ENCODE measurements around the gene FIZ1.

FIZ1 gene

GRCh38 chr19:55603581-55604292 is 4.4 kb upstream of the FIZ1 start:
- ChIA-PET CTCF (interaction anchor here (1.0 kb wide), 1 partner anchor 100 kb away, joined by 5 read pairs; no protein-coding TSS in a partner anchor), POLR2A (ENCODE audit: low non-redundant PET) (no interaction called here)
- no peak for DNase-seq (ENCODE audit: low spot score)
- peak overlapping the region; percentile 98 for H3K27ac ChIP-seq
- no peak for TF ChIP-seq CTCF (conservative IDR thresholded peaks at IDR 0.05; ENCODE audit: low read depth)

- DNase-seq (ENCODE audit: low spot score): no peak
- POLR2A ChIA-PET (ENCODE audit: low non-redundant PET): no interaction called here
- CTCF ChIA-PET: no interaction called here
- peak overlapping the region; percentile 98 for H3K27ac ChIP-seq
- TF ChIP-seq CTCF (conservative IDR thresholded peaks at IDR 0.05; ENCODE audit: low read depth): no peak
Observed at GRCh38 chr19:55603115-55603514, 3.8 kb upstream of the FIZ1 start.

DNA sequence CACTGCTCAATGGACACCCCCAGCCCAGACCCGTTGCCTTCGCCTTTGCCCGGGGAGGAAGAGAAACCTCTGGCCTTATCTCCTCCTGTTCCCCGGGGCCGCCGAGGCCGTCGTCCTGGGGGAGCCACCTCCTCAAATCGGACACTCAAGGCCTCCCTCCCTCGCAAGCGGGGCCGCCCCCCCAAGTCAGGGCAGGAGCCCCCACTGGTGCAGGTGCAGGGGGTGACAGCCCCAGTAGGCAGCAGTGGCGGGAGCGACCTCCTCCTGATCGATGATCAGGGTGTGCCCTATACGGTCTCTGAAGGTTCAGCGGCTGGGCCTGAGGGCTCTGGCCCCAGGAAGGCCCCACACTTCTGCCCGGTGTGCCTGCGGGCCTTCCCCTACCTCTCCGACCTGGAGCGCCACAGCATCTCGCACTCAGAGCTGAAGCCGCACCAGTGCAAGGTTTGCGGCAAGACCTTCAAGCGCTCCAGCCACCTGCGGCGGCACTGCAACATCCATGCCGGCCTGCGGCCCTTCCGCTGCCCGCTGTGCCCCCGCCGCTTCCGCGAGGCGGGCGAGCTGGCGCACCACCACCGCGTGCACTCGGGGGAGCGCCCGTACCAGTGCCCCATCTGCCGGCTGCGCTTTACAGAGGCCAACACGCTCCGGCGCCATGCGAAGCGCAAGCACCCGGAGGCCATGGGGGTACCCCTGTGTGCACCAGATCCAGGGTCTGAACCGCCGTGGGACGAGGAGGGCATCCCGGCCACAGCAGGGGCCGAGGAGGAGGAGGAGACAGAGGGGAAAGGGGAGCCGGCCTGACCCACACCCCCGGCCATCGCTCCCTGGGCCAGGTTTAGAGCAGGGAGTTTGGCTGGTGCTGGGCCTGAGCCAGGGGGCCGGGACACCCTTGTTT is 3.0 kb upstream of the FIZ1 start:
- ChIA-PET CTCF (no interaction called here), POLR2A (ENCODE audit: low non-redundant PET) (no interaction called here)
- peak overlapping the region; percentile 98 for H3K27ac ChIP-seq
- TF ChIP-seq CTCF (conservative IDR thresholded peaks at IDR 0.05; ENCODE audit: low read depth): no peak
- DNase-seq (ENCODE audit: low spot score): no peak

DNA sequence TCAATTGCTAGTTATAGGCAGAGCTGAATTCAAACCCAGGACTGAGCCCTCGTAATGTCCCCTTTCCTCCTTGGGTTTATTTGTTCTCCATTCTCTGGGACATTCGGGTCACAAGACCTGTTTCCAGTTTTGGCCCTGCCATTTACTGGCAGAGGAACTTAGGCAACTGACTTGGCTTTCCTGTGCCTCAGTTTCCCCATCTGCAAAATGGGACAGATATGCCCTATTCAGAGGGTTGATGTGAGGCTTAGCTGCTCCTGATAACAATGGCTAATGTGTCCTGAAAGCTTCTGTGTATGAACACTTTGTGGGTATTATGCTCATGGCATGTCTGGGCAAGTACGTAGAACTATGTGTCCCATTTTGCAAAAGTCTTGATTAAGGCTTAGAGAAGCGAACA is 1.8 kb upstream of the FIZ1 start:
- H3K27ac ChIP-seq: peak overlapping the region; percentile 98
- TF ChIP-seq CTCF (conservative IDR thresholded peaks at IDR 0.05; ENCODE audit: low read depth): no peak
- ChIA-PET CTCF (interaction anchor here (0.6 kb wide), 1 partner anchor 44 kb away, joined by 3 read pairs; no protein-coding TSS in a partner anchor), POLR2A (ENCODE audit: low non-redundant PET) (no interaction called here)
- DNase-seq (ENCODE audit: low spot score): no peak

- TF ChIP-seq CTCF (conservative IDR thresholded peaks at IDR 0.05; ENCODE audit: low read depth): no peak
- ChIA-PET CTCF (interaction anchor here (0.6 kb wide), 1 partner anchor 45 kb away, joined by 3 read pairs; no protein-coding TSS in a partner anchor), POLR2A (ENCODE audit: low non-redundant PET) (no interaction called here)
- no peak for DNase-seq (ENCODE audit: low spot score)
- H3K27ac ChIP-seq: peak overlapping the region; percentile 98
Observed at GRCh38 chr19:55600662-55601028, 1.3 kb upstream of the FIZ1 start.

- peak within 1 kb of the TSS; percentile 98 for H3K27ac ChIP-seq
- peak; percentile 71 for DNase-seq (ENCODE audit: low spot score)
- no peak for TF ChIP-seq CTCF (conservative IDR thresholded peaks at IDR 0.05; ENCODE audit: low read depth)
- ChIA-PET POLR2A (ENCODE audit: low non-redundant PET) (interaction anchor here (0.8 to 0.9 kb wide), 2 partner anchors 19 to 53 kb away, joined by 4 to 6 read pairs; partner anchors contain the start of gene ZNF579), CTCF (interaction anchor here (0.5 kb wide), 1 partner anchor 31 kb away, joined by 3 read pairs; no protein-coding TSS in a partner anchor)
Observed at GRCh38 chr19:55599842-55600661, 735 bp upstream of the FIZ1 start, which contains the start of gene ZNF524. ZNF524 (plus strand) TSS chr19:55600288; CDS start chr19:55602113, 1,825 bp downstream.

All from RWPE1 (cell line).